Uterus (tissue), 2 donors: ENCODE results near the gene IRAK3.

Source experiments
- CTCF ChIP-seq, 4 experiments: fragments of 200-600 bp in 2 of 4; fragments of 450-650 bp in 2 of 4; sonication (generic) in 2 of 4; IDR thresholded peaks; one replicate each; pipeline ENCODE4 v1.5.1; 2016 to 2019; ENCODE audit warnings: antibody characterized with exemption in 4 of 4, mild to moderate bottlenecking in 2 of 4, moderate library complexity in 1 of 4
- POLR2A ChIP-seq, 2 donors: fragments of 450-650 bp; IDR thresholded peaks; one replicate each; pipeline ENCODE4 v1.6.1; 2016; ENCODE audit warnings: antibody characterized with exemption in 2 of 2, mild to moderate bottlenecking in 1 of 2, moderate library complexity in 1 of 2

GRCh38 chr12:66163289-66163688 is 25.7 kb upstream of the IRAK3 start:
- TF ChIP-seq CTCF (IDR thresholded peaks at IDR 0.05) (no peak), POLR2A (IDR thresholded peaks at IDR 0.05) (no peak)
